PC-9 (cell line): Measurements from ENCODE around the gene THSD8. TPM values are rescaled to one million over a fixed set of nuclear protein-coding genes. Genes with fewer than 3 reads are reported as not detected.

ENCODE experiments used
- BruUV-seq: library from RNA; stranded (reverse); fragments of 400-500 nt; replicated peaks from 2 replicates; lab custom pipeline; 2021; lab: Mats Ljungman, UMichigan
- CTCF ChIA-PET: fragments of 300-600 bp; sonication (Branson Sonifier 250); formaldehyde crosslinking; loops from one replicate; lab custom pipeline; 2022; ENCODE audit warnings: antibody characterized with exemption; lab: Charles Lee
- POLR2A ChIA-PET: fragments of 300-600 bp; sonication (Branson Sonifier 250); formaldehyde crosslinking; loops from one replicate; lab custom pipeline; 2022; ENCODE audit warnings: antibody characterized with exemption; ENCODE audit not compliant: unreplicated experiment; lab: Charles Lee
- DNase-seq, 2 experiments: peaks; one replicate each; pipeline versions ENCODE4 v3.0.0 to v3.0.0-alpha.2; 2015 to 2022; ENCODE audit warnings: mixed read lengths in 1 of 2
- H2AFZ ChIP-seq: fragments of 200-600 bp; sonication (generic); 2 replicates; pipeline ENCODE4 v1.8.1; 2017; ENCODE audit warnings: antibody characterized with exemption
- H3F3A ChIP-seq: fragments of 200-600 bp; sonication (generic); 2 replicates; pipeline ENCODE4 v1.8.1; 2017; ENCODE audit warnings: antibody characterized with exemption, mild to moderate bottlenecking, low read depth; ENCODE audit not compliant: insufficient read depth
- H3K27ac ChIP-seq: fragments of 200-600 bp; sonication (generic); 2 replicates; pipeline ENCODE4 v1.6.1; 2016; ENCODE audit warnings: mixed run types
- H3K27me3 ChIP-seq: fragments of 200-600 bp; sonication (generic); 2 replicates; pipeline ENCODE4 v1.6.1; 2016; ENCODE audit warnings: low read depth, mixed run types; ENCODE audit not compliant: insufficient read depth
- H3K36me3 ChIP-seq: fragments of 200-600 bp; sonication (generic); 2 replicates; pipeline ENCODE4 v1.6.1; 2016; ENCODE audit warnings: low read depth, mixed run types
- H3K4me1 ChIP-seq: fragments of 200-600 bp; sonication (generic); replicated peaks from 2 replicates; pipeline ENCODE4 v1.6.1; 2016; ENCODE audit warnings: mixed run types; ENCODE audit not compliant: insufficient read depth
- H3K4me2 ChIP-seq: fragments of 200-600 bp; sonication (generic); 2 replicates; pipeline ENCODE4 v1.6.1; 2017; ENCODE audit warnings: mixed run types
- H3K4me3 ChIP-seq: fragments of 200-600 bp; sonication (generic); 2 replicates; pipeline ENCODE4 v1.6.1; 2016; ENCODE audit warnings: mixed run types
- H3K79me2 ChIP-seq: fragments of 200-600 bp; sonication (generic); 2 replicates; pipeline ENCODE4 v1.6.1; 2017; ENCODE audit warnings: low read depth, mixed run types
- H3K9me2 ChIP-seq: fragments of 200-600 bp; sonication (generic); 2 replicates; pipeline ENCODE4 v1.8.1; 2017; ENCODE audit warnings: mild to moderate bottlenecking; ENCODE audit not compliant: insufficient read depth
- H3K9me3 ChIP-seq: fragments of 200-600 bp; sonication (generic); 2 replicates; pipeline ENCODE4 v1.8.1; 2016; ENCODE audit warnings: low read depth; ENCODE audit not compliant: insufficient read depth
- H4K20me1 ChIP-seq: fragments of 200-600 bp; sonication (generic); 2 replicates; pipeline ENCODE4 v1.8.1; 2017; ENCODE audit not compliant: insufficient read depth
- CTCF ChIP-seq: fragments of 200-600 bp; sonication (generic); conservative IDR thresholded peaks from 2 replicates; pipeline ENCODE4 v1.6.1; 2017; ENCODE audit warnings: mixed run types, antibody characterized with exemption, mild to moderate bottlenecking, moderate library complexity
- EZH2 ChIP-seq: fragments of 200-600 bp; sonication (generic); IDR thresholded peaks from 2 replicates; pipeline ENCODE4 v1.8.0; 2017; ENCODE audit warnings: antibody characterized with exemption, low read depth
- intact Hi-C: fragments of 100-400 bp; cut with micrococcal nuclease; formaldehyde crosslinking; loops from one replicate; pipeline ENCODE4 v1.10.0; 2022; ENCODE audit not compliant: unreplicated experiment
- total RNA-seq: library from RNA; stranded (reverse); gene quantifications from 2 replicates; pipeline ENCODE4 v1.2.3, GENCODE V29; 2021

THSD8 gene
- total RNA-seq, 1 experiment from 2014 or later = 28.8 TPM

GRCh38 chr19:12782174-12782423, 19.8 kb upstream of the THSD8 start:
- DNase-seq = no peak
- TF ChIP-seq EZH2 (no peak), CTCF (no peak)
- intact Hi-C loops = loop anchor here (10.0 kb wide), 1 partner anchor 1063 kb away; no protein-coding TSS in a partner anchor
- no peaks in the 10 kb centered on the region for H3K27me3 ChIP-seq
- ChIA-PET POLR2A (interaction anchor here (0.9 to 1.5 kb wide), 2 partner anchors 10 to 16 kb away, joined by 3 to 19 read pairs; partner anchors contain the start of gene JUNB), CTCF (interaction anchor here (0.9 kb wide), 1 partner anchor 11 kb away, joined by 7 read pairs; no protein-coding TSS in a partner anchor)
- no TSS peak for BruUV-seq
- peak overlapping the region; percentile 91 for H3K4me2 ChIP-seq
- no peaks in the 10 kb centered on the region for H4K20me1 ChIP-seq
- peak overlapping the region; percentile 65 for H3K4me3 ChIP-seq
- no peaks in the 10 kb centered on the region for H3K36me3 ChIP-seq
- no peaks in the 10 kb centered on the region for H3K9me2 ChIP-seq
- no peaks in the 10 kb centered on the region for H3K9me3 ChIP-seq
- H3K79me2 ChIP-seq = peaks cover 35% of the 10 kb centered on the region
- H3K27ac ChIP-seq = peak overlapping the region; percentile 86
- peaks cover 77% of the 10 kb centered on the region for H3F3A ChIP-seq
- peak overlapping the region; percentile 37 for H2AFZ ChIP-seq
- H3K4me1 ChIP-seq = peaks cover 75% of the 10 kb centered on the region

DNA sequence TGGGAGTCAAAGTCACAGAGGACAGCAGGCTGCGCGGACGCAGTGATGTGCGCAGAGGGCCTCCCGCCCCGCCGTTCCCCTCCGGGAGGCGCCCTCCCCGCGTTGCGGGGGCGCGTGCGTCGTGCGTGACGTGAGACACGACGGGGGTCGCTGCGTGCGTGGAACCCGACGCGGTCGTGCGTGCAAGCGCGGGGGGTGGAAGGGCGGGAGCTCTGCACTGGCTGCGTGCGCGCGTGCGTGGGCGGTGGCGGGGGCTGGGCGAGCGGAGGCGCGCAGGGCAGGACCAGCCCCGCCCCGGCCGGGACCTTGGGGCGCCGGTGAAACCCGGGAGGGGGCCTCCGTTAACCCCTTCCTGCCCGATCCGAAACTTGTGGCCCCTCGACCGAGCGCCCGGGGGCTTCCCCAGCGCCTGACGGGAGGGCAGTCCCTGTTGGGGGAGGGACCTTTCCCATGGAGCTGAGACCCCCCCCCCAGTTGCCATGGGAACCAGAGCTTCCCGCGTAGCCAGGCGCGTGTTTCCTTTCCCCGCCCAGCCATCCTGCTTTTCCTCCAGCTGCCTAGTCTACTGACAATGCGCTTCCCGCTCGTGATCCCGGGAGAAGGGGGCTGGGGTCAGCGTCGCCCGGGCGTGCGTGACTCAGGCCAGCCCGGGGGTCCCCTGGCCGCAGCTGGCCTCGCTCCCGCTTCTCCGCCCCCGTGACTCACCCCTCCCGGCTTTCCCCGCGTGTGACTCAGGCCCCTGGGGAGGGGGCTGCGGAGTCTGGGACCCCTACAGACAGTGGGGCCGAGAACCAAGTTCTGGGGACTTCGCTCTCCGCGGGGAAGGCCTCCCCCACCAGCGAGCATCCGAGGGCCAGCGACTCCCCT, 19.2 kb upstream of the THSD8 start:
- CTCF ChIA-PET = interaction anchor here (0.5 to 0.9 kb wide), 3 partner anchors 9 to 39 kb away, joined by 3 to 9 read pairs (median 7); partner anchors contain the start of gene JUNB
- H3K79me2 ChIP-seq = peaks cover 41% of the 10 kb centered on the region
- H3K27me3 ChIP-seq = no peaks in the 10 kb centered on the region
- H3K9me2 ChIP-seq = no peaks in the 10 kb centered on the region
- POLR2A ChIA-PET = interaction anchor here (0.9 to 1.5 kb wide), 2 partner anchors 9 to 16 kb away, joined by 3 to 19 read pairs; partner anchors contain the start of gene JUNB
- no peaks in the 10 kb centered on the region for H3K36me3 ChIP-seq
- peak overlapping the region; percentile 65 for H3K4me3 ChIP-seq
- intact Hi-C loops = loop anchor here (10.0 kb wide), 1 partner anchor 1062 kb away; no protein-coding TSS in a partner anchor
- H3K27ac ChIP-seq = peak overlapping the region; percentile 86
- no peaks in the 10 kb centered on the region for H4K20me1 ChIP-seq
- H3K4me2 ChIP-seq = peak overlapping the region; percentile 91
- TF ChIP-seq EZH2 (no peak), CTCF (no peak; the same call in 1 of the 2 replicates)
- no peaks in the 10 kb centered on the region for H3K9me3 ChIP-seq
- peaks cover 78% of the 10 kb centered on the region for H3F3A ChIP-seq
- DNase-seq = peak in 1 of 2 experiments; percentile 76
- BruUV-seq = no TSS peak
- H3K4me1 ChIP-seq = peaks cover 76% of the 10 kb centered on the region
- H2AFZ ChIP-seq = peak overlapping the region; percentile 37

DNA sequence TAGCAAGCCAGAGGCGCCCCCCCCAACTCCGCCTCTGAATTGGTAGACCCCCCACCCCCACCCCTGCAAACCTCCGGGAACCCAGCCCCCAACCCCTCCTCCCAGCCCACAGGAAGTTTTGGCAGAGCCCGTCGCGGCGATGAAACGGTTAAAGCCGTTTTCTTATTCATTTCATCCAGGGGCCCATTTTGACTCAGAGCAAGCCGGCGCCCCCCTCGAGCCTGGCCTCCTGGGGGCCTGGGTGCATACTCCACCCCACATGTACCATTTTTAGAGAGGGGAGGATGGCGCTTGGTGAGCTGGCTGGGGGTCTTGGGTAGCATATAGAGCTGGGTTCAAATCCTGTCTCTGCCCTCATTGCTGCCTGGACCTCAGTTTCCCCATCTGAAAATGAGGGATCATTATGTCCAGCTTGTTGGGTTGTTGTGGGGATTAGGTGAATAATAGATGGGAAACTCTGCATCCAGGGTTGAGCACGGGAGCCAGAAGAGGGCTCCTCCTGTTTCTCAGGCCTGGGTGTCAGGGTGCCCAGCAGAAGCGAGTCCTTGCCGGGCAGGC, 18.5 kb upstream of the THSD8 start:
- Histone ChIP-seq H3K4me2 (peak overlapping the region; percentile 91), H3K27me3 (no peaks in the 10 kb centered on the region), H3K36me3 (no peaks in the 10 kb centered on the region), H3F3A (peaks cover 79% of the 10 kb centered on the region), H3K4me1 (peaks cover 83% of the 10 kb centered on the region), H3K27ac (peak overlapping the region; percentile 86), H3K9me3 (no peaks in the 10 kb centered on the region), H3K79me2 (peaks cover 48% of the 10 kb centered on the region), H3K9me2 (no peaks in the 10 kb centered on the region), H4K20me1 (no peaks in the 10 kb centered on the region), H2AFZ (no peak overlapping the region), H3K4me3 (peak overlapping the region; percentile 65)
- no peak for TF ChIP-seq CTCF
- TF ChIP-seq EZH2 = no peak
- DNase-seq = peak in 1 of 2 experiments; percentile 33
- ChIA-PET CTCF (interaction anchor here (0.8 kb wide), 1 partner anchor 8 kb away, joined by 3 read pairs; the partner anchor contains the start of gene JUNB), POLR2A (interaction anchor here (1.5 kb wide), 1 partner anchor 8 kb away, joined by 19 read pairs; the partner anchor contains the start of gene JUNB)
- BruUV-seq = TSS peak; percentile 8
- intact Hi-C loops = loop anchor here (10.0 kb wide), 1 partner anchor 1061 kb away; no protein-coding TSS in a partner anchor
